Measurements from ENCODE around the gene SNTA1. TPM values are rescaled to one million over a fixed set of nuclear protein-coding genes. Genes with fewer than 3 reads are reported as not detected.

SNTA1 gene
- total and polyA plus RNA-seq, 2 of the 13 experiments (the other 11 are each of a cell fraction or from before 2014, with no cell fraction given), result 16.4 to 18.3 TPM

- TF ChIP-seq ATF3 (CRISPR knock-in tag; IDR thresholded peaks at IDR 0.05) (no peak), NFE2L1 (CRISPR knock-in tag; IDR thresholded peaks at IDR 0.05; ENCODE audit: borderline replicate concordance) (0 out of 2 replicates have a peak, but pooled peaks have one; percentile 2), NFAT5 (CRISPR knock-in tag; IDR thresholded peaks at IDR 0.05) (no peak), XRCC5 (optimal IDR thresholded peaks at IDR 0.05; ENCODE audit: low read length) (no peak), DMAP1 (CRISPR knock-in tag; IDR thresholded peaks at IDR 0.05) (0 out of 2 replicates have a peak, but pooled peaks have one; percentile 43), KMT2B (CRISPR knock-in tag; IDR thresholded peaks at IDR 0.05) (no peak), ZNF333 (CRISPR knock-in tag; IDR thresholded peaks at IDR 0.05; ENCODE audit: borderline replicate concordance) (0 out of 2 replicates have a peak, but pooled peaks have one; percentile 33), AFF4 (CRISPR knock-in tag; IDR thresholded peaks at IDR 0.05) (no peak), CEBPZ (IDR thresholded peaks at IDR 0.05; ENCODE audit: low read length) (no peak), FOXM1 (CRISPR knock-in tag; IDR thresholded peaks at IDR 0.05) (no peak), ZNF263 (CRISPR knock-in tag; IDR thresholded peaks at IDR 0.05) (0 out of 2 replicates have a peak, but pooled peaks have one; percentile 21), ZBTB38 (CRISPR knock-in tag; IDR thresholded peaks at IDR 0.05) (no peak), ZNF24 (IDR thresholded peaks at IDR 0.05) (no peak)
- TF ChIP-seq, protein P1, sequence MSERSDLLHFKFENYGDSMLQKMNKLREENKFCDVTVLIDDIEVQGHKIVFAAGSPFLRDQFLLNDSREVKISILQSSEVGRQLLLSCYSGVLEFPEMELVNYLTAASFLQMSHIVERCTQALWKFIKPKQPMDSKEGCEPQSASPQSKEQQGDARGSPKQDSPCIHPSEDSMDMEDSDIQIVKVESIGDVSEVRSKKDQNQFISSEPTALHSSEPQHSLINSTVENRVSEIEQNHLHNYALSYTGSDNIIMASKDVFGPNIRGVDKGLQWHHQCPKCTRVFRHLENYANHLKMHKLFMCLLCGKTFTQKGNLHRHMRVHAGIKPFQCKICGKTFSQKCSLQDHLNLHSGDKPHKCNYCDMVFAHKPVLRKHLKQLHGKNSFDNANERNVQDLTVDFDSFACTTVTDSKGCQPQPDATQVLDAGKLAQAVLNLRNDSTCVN (CRISPR knock-in tag; IDR thresholded peaks at IDR 0.05; ENCODE audit: borderline replicate concordance), result 0 out of 2 replicates have a peak, but pooled peaks have one; percentile 13
These were observed 1.2 kb downstream of the SNTA1 start (continued) for GRCh38 chr20:33442136-33443005.
